ENCODE data around the gene DNM3. TPM values are rescaled to one million over a fixed set of nuclear protein-coding genes. Genes with fewer than 3 reads are reported as not detected.
A peak's percentile ranks its signal among the peaks of the same experiment; 100 is the strongest.

DNM3 gene
- total RNA-seq, 1 experiment from 2014 or later: 1.7 TPM

DNA sequence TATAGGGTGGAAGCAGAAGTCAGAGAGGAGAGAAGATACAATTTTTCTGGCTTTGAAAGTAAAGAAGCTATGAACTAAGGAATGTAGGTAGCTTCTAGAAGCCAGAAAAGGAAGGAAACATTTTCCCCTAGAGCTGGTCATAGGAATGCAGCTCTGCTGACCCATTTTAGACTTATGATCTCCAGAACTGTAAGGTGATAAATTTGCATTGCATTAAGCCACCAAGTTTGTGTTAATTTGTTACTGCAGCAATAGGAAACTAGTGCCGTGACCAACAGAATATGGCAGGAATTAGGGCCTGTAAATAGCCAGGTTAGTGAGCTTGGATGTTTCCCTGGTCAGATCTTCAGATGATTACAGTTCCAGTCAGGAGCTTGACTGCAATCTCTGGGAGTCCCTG is 334.9 kb downstream of the DNM3 start:
- DNase-seq (ENCODE audit: low read depth): no peak

DNA sequence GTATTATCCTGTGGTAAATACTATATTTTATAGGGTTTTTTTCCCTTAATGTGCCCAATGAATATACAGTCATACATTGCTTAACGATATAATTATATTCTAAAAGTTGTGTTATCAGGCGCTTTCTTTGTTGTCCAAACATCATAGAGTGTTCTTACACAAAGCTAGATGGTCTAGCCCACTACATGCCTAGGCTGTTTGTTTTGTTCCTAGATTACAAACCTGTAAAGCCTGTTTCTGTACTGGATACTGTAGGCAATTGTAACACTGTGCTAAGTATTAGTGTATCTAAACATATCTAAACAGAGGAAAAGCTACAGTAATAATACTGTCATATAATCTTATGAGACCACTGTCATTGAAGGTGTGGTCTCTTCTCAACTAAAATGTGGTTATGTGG is 336.6 kb downstream of the DNM3 start:
- no peak for DNase-seq (ENCODE audit: low read depth)

DNA sequence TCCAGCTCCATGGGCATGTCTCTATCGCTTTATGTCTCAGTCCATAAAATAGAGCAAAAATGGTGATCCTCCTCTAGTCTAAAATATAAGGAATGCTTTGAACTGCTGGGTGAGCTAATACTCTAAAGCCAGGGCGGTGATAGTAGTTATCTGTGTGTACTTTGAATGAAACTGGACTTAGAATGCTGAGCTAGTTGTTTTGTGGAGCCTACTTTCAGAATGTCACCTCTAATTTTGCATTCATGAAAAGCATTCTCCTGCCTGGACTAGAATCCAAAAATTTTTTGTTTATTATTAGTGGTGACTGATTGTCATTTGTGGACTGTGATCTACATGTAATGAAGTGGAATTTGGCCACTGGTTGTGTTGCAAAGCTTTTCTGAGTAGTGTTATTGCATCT is 337.6 kb downstream of the DNM3 start:
- DNase-seq (ENCODE audit: low read depth): no peak

DNA sequence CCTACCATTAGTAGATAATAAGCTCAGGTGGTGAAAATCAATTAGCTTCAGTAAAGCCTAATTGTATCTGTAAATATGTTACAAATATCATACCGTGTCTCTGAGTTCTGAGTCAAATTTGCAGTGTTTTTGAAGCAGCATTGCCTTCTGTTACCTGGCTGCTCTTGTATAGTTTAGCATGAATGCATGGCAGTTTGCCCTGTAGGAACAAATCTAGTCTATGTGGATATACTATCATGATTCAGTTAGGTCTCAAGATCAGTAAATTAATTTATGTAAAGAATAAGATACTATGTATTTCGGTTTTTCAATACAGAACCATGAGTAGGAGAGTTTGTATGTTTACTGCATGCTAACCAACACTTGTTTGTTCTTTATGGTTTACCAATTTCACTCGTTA is 338.6 kb downstream of the DNM3 start:
- DNase-seq (ENCODE audit: low read depth): no peak

DNA sequence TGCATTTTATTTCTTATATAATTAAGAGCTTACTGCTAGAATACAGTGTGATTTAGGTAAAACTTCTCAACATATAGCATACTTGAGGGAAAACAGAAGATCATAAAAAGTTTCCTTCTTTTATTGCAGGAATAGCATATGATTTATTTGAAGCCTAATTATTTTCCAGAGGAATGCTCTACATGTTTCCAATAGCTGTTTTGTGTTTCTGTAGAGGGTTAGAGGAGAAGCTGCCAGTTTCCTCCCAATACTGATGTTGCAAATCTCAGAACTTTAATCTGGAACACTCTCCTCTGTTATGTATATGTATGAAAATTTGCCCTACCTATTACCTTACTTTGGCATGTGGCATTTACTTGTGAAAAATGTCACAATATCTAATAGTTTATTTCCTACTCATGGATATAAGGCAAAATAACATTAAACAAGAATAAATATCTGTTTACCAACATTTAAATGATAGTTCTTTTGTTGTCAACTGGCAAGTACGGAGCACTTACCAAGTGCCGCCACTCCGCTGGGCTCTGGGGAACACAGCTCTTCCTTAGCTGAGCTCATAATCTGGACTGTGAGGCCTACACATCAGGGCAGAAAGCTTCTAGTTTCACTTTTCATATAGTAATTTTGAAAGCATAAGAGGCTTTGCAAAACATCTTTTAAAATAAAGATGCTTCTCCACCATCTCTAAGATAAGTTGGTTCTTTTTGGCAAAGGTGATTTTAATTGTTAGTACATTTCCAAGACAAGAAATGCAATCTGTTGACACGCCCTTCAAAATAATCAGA is 339.4 kb downstream of the DNM3 start:
- DNase-seq (ENCODE audit: low read depth): peak; percentile 68

DNA sequence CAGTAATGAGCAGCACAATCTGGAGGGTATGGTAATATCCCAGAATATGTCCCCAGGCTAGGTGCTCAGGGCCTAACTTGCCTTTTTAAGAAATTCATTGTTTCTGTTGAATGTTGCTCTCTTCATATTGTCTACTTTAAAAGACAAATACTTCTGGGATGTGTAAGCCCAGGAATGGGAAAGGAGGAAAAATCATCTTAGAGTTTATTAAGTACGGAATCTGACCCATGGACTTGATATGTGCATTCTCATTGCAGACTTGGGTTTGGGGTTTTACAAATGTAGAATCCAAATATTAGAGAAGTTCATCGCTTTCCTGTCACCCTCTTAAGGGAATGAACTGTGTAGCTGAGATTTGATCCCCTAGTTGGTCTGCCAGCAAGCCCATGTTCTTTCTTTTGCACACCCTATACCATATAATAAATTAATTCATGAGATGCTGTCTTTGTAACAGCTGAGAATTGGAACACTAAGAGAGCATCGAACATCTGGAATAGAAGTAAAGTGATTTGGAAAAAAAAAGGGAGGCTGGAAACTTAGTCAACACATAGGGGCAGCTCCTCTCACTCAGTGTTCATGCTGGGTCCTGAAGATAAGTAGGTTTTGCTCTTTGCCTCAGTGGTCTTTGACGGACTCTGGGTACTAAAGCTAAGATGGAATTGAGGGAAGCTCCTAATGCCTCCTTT is 343.4 kb downstream of the DNM3 start:
- no peak for DNase-seq (ENCODE audit: low read depth)

DNA sequence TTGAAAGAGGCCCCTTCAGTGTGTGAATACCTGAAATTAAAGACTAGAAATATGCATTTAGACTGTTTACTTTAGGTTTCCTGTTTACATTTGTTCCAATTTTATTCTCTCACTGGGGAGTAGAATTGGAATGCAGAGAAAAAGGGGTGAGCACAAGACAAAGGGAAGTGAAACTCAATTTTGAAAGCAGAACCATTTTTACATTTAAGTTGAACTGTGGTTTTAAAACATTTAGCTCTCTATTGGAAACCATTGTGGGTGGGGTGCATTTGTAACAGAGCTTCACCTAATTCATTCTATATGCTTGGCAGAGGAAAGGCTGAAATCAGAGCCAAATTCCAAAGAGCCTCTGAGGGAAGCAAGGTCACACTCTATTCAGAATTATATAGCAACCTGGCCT is 343.9 kb downstream of the DNM3 start:
- DNase-seq (ENCODE audit: low read depth): no peak

DNA sequence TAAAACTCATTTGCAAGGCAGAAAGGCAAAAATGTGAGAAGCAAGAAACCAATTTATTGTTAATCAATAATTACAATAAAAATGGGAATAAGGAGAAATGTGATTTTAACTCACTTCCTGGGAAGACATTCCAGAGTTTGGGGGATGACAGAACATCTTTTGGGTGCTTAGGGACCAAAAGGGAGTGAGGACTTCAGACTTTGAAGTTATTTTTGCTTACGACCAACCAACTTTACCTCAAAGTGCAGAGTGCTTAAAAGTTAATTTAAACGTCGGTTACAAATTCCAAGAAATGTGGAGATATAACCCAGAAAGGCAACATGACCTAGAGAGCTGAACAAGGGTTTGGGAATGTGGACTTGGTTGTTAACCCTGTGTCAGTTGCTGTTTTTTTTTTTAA is 344.7 kb downstream of the DNM3 start:
- no peak for DNase-seq (ENCODE audit: low read depth)

DNA sequence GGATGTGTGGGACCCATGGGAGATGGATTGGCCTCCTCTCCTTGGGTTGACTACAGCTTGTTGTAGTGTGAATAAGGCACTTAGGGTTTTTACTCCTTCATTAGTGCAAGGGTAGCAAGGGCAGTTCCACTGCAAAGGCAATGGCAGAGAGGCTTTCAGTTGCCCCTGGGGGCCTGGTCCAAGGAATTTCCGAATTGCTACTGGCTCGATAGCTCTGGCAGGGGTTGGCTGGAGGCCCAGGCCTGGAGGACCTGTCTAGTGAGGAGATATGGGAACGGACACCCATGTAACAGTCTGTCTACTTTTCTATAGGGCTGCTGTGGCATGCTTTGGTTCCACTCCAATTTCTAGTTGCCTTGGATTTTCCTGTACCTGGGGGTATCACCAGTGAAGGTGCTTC is 360.3 kb downstream of the DNM3 start:
- DNase-seq (ENCODE audit: low read depth): no peak

DNA sequence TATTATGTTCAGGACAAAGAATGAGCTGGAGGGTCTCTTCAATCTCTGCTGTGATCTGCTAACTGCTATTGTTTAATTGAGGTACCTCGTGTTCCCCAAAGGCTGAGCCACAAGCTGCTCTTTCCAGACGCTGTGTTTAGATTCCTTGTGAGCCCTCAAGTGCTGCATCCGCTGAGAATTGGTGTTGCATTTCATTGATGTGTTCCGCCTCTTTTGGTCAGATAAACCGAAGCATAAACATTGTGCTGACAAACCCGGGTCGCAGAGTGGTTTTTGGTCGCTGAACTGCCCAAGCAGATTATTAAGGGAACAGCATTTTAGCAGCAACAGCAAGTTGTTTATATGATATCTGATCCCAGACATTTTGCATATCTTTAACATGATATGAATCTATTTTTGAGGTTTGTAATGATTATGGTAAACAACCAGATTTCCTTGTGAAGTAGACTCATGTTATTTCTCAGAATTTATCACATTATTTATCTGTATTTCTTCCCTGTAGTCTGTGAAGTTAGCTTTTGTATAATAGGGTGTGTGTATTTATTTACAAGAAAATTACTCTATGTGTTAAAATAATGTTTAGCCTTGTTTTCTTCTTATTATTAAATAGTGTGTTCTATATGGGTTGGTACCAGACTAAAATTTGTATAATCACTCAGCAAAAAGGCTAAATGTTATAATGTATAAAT is 362.0 kb downstream of the DNM3 start:
- peak; percentile 28 for DNase-seq (ENCODE audit: low read depth)

DNA sequence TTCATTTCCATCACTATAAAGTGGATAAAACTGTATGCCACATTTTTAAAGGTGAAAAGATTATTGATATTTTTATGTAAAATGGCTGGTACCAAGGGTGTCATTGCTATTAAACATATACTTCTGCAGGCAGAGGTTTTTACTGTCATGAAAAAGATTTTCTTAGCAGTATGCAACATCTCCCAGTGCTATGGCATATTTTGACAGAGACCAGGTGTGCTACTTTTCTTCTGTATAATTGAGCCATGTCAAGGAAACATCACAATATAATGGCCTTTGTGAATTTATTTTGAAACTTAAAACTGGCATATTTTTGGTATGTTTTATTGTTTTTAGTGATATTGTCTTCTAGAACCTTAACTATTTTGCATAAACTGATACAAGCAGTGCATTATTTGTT is 362.6 kb downstream of the DNM3 start:
- no peak for DNase-seq (ENCODE audit: low read depth)

DNA sequence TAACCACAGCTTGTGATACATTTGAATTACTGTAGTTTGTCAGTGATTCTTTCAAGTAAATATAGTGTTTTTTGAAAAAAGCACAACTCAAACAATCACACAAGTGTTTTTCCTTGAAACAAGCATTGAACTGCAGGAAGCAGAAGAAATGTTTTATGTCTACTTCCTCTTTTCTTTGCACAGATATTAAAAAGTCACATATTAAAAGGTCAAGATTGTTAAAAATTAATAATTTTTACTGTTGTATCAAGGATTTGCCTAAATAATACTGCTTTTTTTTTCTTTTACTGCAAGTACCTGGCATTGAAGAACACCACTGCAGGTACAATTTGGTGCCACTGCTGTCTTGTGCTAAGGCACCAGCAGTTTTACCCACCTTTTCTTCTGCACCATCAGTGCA is 365.0 kb downstream of the DNM3 start:
- DNase-seq (ENCODE audit: low read depth): no peak

DNA sequence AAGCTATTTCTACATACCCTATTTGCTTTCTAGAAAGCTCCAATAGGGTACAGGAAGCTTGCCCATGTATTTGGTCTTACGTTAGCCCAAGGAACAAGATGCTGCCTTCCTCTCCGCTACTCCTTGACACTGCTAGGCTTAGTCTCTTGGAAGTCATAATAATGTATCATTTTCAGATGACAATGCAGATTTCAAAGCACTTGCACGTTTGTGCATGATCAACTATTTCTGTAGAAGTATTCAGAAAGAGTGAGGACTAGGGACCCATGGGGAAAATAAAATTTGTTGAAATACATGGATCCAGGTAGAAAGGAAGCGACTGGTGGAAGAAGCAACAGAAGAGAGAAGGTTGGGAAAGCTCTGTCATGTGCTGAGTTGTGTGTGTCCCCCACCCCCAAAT is 367.3 kb downstream of the DNM3 start:
- no peak for DNase-seq (ENCODE audit: low read depth)

DNA sequence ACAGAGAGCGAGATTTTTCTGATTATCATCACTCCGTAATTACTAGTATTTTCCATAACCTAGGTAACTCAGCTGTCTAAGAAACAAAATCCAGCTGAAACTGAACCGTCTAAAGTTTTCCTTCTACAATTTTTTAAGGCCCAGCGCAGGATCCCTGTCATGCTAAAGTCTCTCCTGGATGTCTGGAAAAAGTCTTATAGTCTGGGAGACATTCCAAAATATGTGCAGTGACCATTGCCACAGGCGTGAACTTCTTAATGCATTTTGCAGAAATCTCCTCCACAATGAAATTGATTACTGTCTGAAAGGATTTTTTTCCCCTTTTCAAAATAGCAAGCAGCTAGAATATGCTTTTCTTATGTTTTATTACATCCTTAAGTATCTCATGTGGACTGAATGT is 369.9 kb downstream of the DNM3 start:
- no peak for DNase-seq (ENCODE audit: low read depth)

DNA sequence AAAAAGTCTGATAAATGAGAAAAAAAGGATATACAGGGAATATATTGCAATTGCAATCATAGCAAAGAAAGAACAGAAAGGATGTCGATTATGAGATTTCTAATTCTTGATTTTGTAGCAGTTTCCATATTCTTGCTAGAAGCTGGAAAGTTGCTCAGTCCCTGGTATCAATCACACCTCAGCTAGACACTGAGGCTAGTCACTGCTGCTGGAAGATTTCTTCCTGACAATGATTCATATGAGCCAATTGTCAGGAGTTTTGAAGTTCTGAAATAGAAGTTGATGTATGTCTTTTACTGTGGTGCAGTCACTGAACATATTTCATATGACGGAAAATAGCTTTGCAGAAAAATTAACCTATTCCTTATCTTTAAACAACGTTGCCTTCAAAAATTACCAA is 370.8 kb downstream of the DNM3 start:
- DNase-seq (ENCODE audit: low read depth): no peak

DNA sequence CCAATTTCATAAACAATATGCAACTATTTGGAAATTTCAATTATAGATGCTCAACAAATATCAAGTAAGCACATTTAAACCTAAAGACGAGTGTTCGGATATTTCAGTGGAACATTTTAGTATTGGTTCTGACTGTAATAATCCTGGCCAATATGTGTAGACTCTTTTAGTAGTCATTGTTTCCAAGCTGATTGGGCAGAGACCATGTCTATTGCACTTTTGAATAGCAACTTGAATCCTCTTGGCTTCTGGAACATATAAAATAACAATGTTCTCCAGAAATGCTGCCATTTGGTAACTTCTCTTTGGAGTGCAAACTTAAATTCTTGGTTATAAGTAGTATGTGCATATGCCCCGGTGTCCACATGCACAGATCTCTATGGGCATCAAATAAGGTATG is 373.7 kb downstream of the DNM3 start:
- DNase-seq (ENCODE audit: low read depth): no peak

DNA sequence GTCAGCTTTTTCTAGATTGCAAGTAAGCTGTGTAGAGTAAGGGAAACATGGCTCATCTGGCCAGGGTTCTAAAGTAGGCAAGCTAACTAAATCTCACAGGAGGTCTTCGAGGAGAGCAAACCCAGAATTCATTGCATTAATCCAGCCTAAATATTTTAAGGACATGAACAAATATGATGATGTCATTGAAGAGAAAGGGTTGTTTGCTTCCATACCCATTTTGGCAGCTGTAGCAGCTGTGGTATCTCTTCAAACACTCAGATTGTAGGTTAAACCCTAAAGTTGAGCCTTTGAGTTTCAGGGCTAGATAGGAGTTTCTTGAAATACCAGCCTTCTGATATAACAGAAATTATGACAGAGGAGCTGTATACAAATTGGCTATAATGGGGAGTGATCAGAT is 378.7 kb downstream of the DNM3 start:
- no peak for DNase-seq (ENCODE audit: low read depth)

DNA sequence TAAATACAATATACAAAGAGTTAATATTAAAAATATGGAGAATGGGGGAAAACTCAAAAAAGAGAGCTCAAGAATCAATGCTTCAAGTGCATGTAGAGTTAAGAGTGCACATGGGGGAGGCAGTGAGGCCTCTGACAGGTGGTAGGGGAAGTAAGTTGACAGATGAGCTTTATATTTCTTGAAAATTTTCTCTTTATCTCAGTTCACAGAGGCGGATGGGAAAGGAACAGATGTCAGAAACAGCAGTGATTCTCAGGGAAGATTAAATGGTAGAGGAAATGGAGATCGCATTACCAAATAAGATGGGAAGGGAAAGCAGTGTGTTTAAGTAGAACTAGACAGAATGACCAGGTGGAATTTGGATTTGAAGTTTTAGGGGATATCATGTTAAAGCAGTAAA is 379.1 kb downstream of the DNM3 start:
- no peak for DNase-seq (ENCODE audit: low read depth)

DNA sequence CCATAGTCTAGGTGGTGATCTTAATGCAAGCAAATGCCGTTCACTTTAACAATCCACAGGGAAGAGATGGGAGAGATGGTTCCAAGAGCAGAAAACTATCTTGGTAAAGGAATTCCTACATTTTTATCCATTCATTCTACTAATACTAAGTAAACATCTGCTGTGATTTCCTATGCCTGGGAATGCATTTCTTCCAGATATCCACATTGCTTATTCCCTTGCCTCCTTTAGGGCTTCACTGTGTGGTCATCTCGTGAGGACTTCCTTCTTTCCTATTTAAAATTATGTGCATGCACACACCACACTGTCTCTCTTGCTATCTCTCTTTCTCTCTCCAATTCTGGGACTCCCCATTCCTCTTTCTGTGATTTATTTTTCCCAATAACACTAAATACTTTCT is 380.1 kb downstream of the DNM3 start:
- DNase-seq (ENCODE audit: low read depth): no peak

DNA sequence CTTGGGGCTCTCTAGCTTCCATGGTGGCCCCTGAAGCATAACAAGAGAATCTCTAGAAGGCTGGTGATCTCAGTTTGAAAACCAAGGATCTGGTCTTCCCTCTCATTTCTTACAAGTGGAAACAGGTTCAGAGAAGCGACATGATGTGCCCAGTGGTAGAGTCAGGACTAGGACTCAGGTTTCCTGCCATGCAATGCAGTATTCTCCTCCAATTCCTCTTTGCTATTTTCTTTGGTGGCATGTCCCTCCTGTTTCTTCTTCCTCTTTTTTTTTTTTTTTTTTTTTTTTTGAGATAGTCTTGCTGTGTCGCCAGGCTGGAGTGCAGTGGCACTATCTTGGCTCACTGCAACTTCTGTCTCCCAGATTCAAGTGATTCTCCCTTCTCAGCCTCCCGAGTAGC is 383.6 kb downstream of the DNM3 start:
- DNase-seq (ENCODE audit: low read depth): no peak

DNA sequence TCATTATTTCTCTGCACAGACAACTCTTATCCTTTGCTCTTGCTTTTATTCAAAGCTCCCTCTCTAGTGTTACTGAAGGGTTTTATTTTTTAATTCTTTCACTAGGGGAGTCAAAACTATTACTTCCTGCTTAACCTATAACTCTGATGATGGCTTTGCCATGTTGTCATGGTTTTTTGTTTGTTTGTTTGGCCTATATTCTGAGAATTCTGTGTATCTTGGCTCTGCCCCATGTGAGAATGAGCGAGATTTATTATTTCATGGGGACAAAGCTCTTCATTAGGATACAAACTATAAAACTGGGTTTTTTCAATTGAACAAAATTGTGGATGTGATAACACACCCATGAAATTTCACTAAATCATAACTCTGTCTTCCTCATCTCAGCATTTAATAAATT is 388.6 kb downstream of the DNM3 start:
- DNase-seq (ENCODE audit: low read depth): no peak

DNA sequence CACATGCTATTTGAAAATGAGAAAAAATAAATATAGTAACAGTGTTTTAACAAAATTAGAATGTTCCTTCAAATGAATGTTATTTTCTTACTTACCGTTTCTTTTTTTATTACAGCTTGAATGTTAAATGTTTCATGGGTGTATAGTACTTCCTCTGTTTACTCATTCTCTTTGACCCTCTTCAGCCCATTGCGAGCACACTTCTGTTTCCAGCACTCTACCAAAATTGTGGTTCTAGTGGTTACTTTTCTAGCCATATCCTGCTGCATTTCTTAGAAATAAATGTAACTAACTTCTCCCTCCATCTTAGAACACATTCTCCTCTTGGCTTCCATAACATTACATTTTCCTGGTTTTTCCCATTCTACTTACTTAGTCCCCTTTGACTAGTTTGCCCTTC is 389.2 kb downstream of the DNM3 start:
- DNase-seq (ENCODE audit: low read depth): no peak

DNA sequence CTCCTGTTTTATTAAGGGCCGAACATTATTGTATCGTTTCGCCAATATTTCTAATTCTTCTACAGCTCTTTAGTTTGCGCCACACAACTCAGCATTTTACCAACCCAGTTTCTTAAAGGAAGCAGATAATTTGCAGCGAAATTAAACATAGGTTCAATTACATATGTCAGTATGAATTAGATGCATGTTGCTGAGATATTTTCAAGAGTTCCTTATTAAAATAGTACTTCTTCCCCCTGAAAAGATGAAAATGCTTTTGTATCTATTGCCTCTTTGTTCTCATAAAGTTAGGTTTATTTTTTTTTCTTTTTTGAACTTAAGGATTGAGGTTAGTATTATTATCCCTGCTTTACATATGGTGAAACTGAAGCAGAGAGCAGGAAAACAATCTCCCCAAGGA is 395.7 kb downstream of the DNM3 start:
- DNase-seq (ENCODE audit: low read depth): no peak
